WI38 (cell line): ENCODE measurements around the gene CACYBP.
"Not testable (repeated sequence)": the region's sequence is repeated elsewhere in the genome, so short reads cannot be mapped to it uniquely, and the experiment has no call there.

Experiments used
- H3K4me3 ChIP-seq: 2 replicates; pipeline ENCODE4 v1.5.1; 2011; ENCODE audit warnings: low read depth, mild to moderate bottlenecking, control low read depth, low read length
- TF ChIP-seq, protein P1 (sequence below): IDR thresholded peaks from 2 replicates; pipeline ENCODE4 v1.5.1; 2012; ENCODE audit warnings: low read depth, mild to moderate bottlenecking, control low read depth, low read length

Gene CACYBP

DNA sequence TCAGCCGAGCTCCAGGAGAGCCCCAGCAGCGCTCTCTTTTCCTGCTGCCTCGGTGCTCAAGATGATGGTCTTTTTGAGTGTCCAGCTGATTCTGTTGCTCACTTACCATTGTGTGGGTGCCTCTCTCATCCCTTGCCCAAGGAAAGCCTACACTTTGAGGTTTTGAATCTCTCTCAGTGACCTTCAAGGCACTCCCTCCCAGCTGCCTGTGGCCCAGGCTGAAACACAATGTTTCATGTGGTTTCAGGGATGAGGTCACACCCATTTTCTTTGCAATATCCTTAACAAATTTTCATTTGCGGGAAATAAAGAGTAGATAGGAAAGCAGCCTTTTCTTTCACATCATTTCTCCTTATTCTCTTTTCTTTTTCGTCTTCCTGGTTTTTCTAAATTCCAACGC, 36.1 kb downstream of the CACYBP start:
- TF ChIP-seq, protein P1, sequence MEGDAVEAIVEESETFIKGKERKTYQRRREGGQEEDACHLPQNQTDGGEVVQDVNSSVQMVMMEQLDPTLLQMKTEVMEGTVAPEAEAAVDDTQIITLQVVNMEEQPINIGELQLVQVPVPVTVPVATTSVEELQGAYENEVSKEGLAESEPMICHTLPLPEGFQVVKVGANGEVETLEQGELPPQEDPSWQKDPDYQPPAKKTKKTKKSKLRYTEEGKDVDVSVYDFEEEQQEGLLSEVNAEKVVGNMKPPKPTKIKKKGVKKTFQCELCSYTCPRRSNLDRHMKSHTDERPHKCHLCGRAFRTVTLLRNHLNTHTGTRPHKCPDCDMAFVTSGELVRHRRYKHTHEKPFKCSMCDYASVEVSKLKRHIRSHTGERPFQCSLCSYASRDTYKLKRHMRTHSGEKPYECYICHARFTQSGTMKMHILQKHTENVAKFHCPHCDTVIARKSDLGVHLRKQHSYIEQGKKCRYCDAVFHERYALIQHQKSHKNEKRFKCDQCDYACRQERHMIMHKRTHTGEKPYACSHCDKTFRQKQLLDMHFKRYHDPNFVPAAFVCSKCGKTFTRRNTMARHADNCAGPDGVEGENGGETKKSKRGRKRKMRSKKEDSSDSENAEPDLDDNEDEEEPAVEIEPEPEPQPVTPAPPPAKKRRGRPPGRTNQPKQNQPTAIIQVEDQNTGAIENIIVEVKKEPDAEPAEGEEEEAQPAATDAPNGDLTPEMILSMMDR = no peak
- H3K4me3 ChIP-seq = no peak overlapping the region

DNA sequence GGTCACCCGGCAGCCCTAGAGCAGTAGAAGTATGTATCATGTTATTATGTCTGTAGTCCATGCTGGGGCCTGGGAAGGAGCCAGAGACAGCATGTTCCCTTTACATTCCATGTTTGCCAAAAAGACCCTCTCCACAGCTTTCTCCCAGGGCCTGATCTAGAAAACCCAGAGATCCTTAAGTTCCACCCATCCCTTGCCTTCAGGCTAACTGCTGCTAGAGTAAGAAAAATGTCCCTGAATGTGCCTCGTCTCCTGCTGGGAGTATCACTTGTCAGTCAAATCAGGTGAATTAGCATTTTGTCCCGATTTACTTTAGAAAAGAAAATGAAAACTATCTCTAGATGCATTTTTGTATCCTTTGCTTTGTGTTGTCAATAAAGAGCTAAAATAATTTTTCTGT, 36.7 kb downstream of the CACYBP start:
- no peak overlapping the region for H3K4me3 ChIP-seq
- TF ChIP-seq, protein P1 = no peak

DNA sequence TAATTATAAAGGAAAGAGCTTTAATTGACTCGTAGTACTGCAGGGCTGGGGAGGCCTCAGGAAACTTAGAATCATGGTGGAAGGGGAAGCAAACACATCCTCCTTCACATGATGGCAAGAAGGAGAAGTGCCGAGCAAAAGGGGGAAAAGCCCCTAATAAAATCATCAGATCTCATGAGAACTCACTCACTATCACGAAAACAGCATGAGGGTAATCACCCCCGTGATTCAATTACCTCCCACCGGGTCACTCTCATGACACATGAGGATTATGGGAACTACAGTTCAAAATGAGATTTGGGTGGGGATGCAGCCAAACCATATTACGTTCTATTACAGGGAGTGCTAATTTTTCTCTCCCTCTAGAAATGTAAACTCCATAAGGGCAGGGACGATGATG, 37.7 kb downstream of the CACYBP start:
- TF ChIP-seq, protein P1 = no peak
- H3K4me3 ChIP-seq = no peak overlapping the region

DNA sequence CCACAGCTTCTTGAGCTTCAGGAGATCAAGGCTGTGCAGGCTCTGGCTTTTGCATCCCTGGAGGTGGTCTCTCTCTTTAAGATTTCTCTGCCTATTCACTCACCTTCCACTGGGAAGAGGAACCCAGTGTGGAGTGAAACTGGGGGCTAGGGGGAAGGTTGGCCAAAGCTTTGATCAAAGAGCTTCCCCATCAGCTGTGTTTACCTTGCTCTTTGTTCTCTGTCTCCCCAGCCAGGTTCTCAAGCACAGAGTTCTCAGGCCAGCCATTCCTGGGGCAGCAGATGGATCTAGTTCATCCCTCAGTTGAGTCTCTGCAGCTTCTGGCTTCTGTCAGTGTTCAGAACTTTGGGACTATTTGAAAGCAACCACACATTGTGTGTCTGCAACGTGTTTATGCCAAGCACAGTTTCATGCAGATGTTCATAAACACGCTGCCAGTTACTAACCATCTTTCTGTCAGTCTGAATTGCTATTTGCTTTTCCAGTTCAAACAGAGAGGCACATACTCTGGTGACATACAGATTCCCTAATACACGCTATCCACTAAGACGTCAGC, 40.7 kb downstream of the CACYBP start:
- TF ChIP-seq, protein P1 = no peak
- H3K4me3 ChIP-seq = no peak overlapping the region

DNA sequence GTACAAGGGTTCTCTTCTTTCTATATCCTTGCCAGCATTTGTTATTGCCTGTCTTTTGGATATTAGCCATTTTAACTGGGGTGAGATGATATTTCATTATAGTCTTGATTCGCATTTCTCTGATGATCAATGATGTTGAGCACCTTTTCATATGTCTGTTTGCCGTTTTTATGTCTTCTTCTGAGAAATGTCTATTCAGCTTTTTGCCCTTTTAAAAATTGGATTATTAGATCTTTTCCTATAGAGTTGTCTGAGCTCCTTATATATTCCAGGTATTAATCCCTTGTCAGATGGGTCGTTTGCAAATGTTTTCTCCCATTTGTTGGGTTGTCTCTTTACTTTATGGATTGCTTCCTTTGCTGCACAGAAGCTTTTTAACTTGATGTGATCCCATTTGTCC, 42.9 kb downstream of the CACYBP start:
- TF ChIP-seq, protein P1 = no peak

DNA sequence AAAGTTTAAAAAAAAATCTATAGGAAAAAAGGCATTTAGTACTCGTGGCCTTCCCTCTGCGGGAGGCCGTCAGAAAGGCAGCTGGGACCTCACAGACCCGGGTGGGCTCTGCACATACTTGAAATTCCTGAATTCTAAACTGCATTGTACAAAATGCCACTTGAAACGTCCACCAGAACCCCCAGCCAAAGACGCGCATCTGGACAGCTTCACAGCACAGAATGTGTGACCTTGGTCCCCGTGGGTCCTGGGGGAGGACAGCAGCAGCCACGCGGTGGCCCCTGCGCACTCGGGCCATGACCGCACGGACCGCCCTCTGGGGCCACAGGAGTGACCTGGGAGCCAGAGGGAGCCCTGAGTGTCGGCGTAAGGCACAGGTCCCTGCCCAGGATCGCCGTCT, 44.1 kb downstream of the CACYBP start:
- no peak overlapping the region for H3K4me3 ChIP-seq
- TF ChIP-seq, protein P1 = no peak

More for the DNA sequence above, 42.9 kb downstream of the CACYBP start:
- H3K4me3 ChIP-seq = no peak overlapping the region

DNA sequence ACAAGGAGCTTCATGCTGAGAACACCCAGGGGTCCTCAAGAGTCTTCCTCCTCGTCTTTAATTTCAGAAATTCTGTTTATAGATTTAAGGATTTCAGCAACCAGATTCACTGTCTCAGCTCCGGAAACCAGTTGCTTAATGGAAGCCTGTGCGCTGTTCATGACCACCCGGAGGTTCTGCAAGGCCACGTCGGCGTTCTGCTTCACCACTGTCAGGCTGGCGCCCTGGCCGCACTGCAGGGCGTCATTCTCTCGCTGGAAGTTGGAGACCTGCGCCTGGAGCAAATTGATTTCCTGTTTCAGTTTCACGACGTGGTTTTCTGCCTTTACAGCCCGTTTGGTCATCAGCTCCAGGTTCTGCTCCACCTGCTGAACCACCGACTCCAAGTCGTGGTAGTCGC, 44.8 kb downstream of the CACYBP start:
- not testable (repeated sequence) for H3K4me3 ChIP-seq

DNA sequence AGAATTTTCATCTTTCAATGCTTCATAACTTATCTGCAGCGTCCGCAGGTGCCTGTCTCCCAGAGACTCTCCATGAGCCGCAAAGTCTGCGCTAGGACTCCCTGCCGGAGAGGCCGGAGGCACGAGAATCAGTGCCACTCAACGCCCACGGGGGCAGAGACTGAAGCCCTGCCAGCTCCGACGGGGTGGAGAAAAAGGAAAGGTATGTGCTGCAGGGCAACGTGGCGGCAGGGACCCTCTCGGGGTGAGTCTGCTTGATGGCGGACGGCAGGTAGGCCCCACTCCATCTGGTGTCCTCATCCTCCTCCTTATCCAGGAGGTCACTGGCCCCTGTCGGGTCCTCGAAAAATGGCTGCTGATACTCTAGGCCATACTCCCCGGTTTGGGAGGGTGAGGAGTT, 45.4 kb downstream of the CACYBP start:
- TF ChIP-seq, protein P1 = no peak

More for the DNA sequence above, 45.4 kb downstream of the CACYBP start:
- H3K4me3 ChIP-seq = no peak overlapping the region
